HG02610 (cell line): ENCODE results near the gene PBOV1.

Source experiments
- ATAC-seq: cut with Tn5 transposase; IDR thresholded peaks from one replicate; pipeline ENCODE4 v1.9.1; 2021; ENCODE audit warnings: mild to moderate bottlenecking, moderate library complexity; ENCODE audit not compliant: unreplicated experiment

The PBOV1 gene

GRCh38 chr6:138218449-138218848, at the start of gene PBOV1:
TSS of gene PBOV1 (minus strand) at chr6:138218491. CDS start at chr6:138218395, 96 bp downstream.
- no peak for ATAC-seq

- ATAC-seq: no peak
Measured at GRCh38 chr6:138266095-138266494, 47.8 kb upstream of the PBOV1 start.

DNA sequence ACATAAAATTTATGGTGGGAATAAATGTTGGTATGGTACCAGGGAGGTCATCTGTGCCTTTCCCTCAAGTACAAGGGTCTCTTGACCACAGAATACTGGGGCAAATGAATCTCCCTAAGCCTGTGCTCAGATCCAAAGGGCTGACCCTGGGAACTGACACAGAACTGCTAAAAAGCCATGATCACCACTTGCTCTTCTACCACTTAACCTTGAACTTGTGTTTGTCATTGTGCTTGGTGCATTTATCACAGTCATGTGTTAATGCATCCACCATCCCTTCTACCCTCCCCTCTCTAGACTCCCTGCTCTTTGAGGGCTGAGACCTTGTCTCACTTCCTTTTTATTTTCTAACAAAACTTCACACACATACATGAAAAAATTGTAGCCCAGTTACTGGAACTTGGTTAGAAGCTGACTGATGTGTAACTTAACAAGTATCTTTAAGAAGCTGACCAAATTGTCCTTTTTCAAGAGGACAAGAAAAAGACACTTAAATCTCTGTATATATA, 46.1 kb upstream of the PBOV1 start:
- no peak for ATAC-seq

GRCh38 chr6:138263963-138264362, 45.7 kb upstream of the PBOV1 start:
- ATAC-seq: no peak

GRCh38 chr6:138261116-138261780, 43.0 kb upstream of the PBOV1 start:
- no peak for ATAC-seq

DNA sequence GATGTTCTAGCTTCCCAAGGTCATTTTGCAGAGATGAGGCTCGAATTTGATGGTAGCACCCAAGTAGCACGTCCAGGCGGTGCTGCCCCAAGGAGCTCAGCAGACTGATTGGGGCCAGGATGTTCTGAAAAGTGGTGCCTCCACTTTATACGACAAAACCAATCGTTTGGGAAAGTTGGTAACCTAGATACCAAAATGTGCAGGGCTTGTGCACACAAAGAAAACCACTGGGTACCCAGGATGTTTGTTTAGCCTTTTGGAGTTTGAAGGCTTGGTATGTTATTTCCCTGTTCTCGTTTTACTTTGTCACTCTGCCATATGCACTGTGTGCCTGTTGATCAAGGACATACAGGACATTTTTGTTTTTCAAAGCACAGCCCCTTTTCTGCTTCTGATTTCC, 40.7 kb upstream of the PBOV1 start:
- no peak for ATAC-seq

DNA sequence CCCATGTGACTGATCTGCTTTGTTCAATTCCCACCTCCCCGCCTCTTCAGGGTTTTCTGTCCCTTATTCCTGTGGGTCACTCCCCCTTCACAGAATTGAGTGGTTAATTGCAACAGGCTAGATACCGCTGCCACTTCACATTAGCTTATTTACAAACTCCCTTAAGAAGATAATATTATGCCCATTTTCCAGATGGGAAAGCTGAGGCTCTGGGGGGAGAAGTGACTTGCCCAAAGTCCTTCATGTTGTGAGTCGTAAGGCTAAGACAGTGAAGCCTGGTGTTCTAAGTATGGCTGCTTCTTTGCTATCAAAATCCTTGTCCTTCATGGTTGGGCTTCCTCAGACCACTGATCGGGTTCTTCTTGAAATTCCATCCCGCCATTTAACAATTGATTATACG, 39.9 kb upstream of the PBOV1 start:
- ATAC-seq: no peak

DNA sequence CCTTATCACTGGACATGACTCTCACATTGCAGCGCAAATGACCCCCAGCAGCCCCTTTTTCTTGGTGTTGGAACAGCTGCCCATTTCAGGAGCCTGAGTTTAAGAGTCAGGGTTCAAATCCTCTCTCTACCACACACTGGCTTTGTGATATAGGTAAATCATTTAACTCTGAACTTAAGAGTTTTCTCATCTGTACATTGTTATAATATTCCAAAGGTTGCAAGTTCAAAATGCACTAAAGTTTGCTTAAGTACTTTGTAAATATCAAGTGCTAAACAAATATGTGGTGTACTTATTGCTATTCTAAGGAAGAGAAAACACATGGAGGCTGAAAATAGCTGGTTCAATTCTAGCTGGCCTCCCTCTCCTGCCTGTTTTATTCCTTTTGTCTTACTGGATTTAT, 39.3 kb upstream of the PBOV1 start:
- ATAC-seq: no peak

- no peak for ATAC-seq
Measured at GRCh38 chr6:138255443-138255842, 37.2 kb upstream of the PBOV1 start.

DNA sequence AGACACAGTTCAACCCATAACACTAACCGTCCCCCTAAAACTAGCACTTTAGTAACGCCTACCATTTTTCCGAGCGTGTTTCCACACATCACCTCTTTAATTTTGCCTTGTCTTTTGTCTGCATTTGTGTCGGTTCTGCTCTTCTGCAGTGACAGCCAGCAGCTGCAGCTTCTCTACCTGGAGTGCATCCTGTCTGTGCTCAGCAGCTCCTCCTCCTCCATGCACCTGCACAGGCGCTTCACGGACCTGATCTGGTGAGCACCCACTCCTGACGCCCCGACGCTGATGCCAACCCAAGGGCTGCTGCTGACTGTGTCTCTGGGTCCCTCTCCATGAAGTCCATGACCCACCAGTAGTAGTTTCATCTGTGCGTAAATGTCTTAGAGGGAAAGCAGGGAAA, 35.4 kb upstream of the PBOV1 start:
- no peak for ATAC-seq

GRCh38 chr6:138250513-138251247, 32.4 kb upstream of the PBOV1 start:
- ATAC-seq: no peak

- ATAC-seq: no peak
Measured at GRCh38 chr6:138250053-138250452, 31.8 kb upstream of the PBOV1 start.

DNA sequence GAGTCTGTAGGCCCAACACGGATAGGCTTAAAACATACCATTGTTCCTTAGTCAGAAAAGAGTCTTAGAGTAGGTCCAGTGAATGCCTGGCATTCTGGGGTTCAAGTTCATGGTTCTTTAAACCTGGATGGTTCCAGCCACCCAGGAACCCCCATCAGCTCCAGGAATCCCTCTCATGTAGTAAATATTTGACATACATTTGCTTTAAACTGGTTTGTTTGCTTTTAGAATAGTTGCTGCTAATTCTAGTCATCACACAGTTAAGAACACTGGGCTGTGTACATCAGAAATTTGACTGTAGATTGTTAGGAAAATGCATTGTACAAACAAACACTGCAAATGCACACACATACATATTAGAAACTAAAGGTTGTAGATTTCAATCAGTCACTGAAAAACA, 30.6 kb upstream of the PBOV1 start:
- no peak for ATAC-seq

- ATAC-seq: no peak
Measured at GRCh38 chr6:138248011-138248410, 29.7 kb upstream of the PBOV1 start.

GRCh38 chr6:138246650-138247440, 28.6 kb upstream of the PBOV1 start:
- ATAC-seq: no peak

GRCh38 chr6:138245751-138246150, 27.5 kb upstream of the PBOV1 start:
- ATAC-seq: no peak

GRCh38 chr6:138242987-138243592, 24.8 kb upstream of the PBOV1 start:
- no peak for ATAC-seq

DNA sequence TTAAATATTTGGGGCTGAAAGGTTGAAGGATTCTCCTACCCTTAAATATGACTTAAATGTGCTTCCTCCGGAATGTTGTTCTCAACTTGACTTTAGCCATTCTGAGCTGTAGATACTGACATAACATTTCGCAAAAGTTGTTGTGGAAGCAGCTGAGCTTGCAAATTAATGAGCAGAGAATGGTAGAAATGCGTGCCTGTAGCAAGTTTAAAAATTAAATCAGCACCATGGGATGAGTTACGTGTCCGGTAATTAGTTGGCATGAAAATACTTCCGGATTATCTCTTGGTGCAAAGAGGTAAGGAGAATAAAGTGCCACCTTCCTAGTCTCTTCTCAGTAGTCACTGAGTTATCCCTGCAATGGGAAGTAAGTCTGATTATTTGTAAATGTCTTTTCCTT, 23.6 kb upstream of the PBOV1 start:
- ATAC-seq: no peak

DNA sequence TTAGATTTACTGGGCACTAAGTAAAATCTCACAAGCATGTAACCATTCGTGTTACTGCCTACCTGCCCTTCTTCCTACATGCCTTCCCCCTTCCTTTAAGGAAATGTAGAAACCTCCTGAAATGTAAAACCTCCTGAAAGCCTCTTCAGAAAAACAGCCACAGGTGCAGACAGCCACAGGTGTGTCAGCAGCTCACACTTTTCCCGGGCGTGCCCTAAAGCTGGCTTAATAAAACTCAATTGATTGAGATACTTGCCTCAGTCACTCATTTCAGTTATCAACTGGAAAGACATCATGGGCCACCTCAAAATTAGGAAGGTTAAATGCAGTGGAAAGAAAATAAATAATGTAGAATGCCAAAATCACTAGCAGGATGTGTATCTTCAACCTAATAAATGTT, 23.1 kb upstream of the PBOV1 start:
- no peak for ATAC-seq

- ATAC-seq: no peak
Measured at GRCh38 chr6:138240476-138241245, 22.4 kb upstream of the PBOV1 start.
